ENCODE results near the gene LRRFIP2.
"Not testable (repeated sequence)": the region's sequence is repeated elsewhere in the genome, so short reads cannot be mapped to it uniquely, and the experiment has no call there.

- not testable (repeated sequence) for TF ChIP-seq EZH2 (optimal IDR thresholded peaks at IDR 0.05; ENCODE audit: low read depth, low read length); CTCF (IDR thresholded peaks at IDR 0.05; ENCODE audit: low read length); EZH2phosphoT487 (IDR thresholded peaks at IDR 0.05; ENCODE audit: low read length)
Measured at GRCh38 chr3:37055077-37055476, 119.3 kb downstream of the LRRFIP2 start.

All from MM.1S (cell line).